A673 (cell line): ENCODE measurements around the gene PARVA.

ENCODE experiments used
- CTCF ChIP-seq: fragments of 300-800, 200-600 bp; sonication (generic); conservative IDR thresholded peaks from 2 replicates; pipeline ENCODE4 v1.5.1; 2017; ENCODE audit warnings: low read depth, mild to moderate bottlenecking, antibody characterized with exemption, low read length, moderate library complexity, mixed read lengths
- EZH2 ChIP-seq: fragments of 200-600 bp; sonication (generic); IDR thresholded peaks from 2 replicates; pipeline ENCODE4 v1.6.1; 2017; ENCODE audit warnings: borderline replicate concordance, low read depth, mild to moderate bottlenecking, mixed read lengths, antibody characterized with exemption, low read length; ENCODE audit not compliant: poor library complexity, severe bottlenecking

GRCh38 chr11:12478743-12479142, 101.4 kb downstream of the PARVA start:
- no peak for TF ChIP-seq CTCF
- no peak for TF ChIP-seq EZH2
